GM19467 (cell line): ENCODE measurements around the gene C4orf46.
A peak's percentile ranks its signal among the peaks of the same experiment; 100 is the strongest.
"Not testable (repeated sequence)": the region's sequence is repeated elsewhere in the genome, so short reads cannot be mapped to it uniquely, and the experiment has no call there.

Experiments used
- ATAC-seq: cut with Tn5 transposase; IDR thresholded peaks from one replicate; pipeline ENCODE4 v1.9.1; 2021; ENCODE audit warnings: mild to moderate bottlenecking, moderate library complexity; ENCODE audit not compliant: unreplicated experiment

The C4orf46 gene

DNA sequence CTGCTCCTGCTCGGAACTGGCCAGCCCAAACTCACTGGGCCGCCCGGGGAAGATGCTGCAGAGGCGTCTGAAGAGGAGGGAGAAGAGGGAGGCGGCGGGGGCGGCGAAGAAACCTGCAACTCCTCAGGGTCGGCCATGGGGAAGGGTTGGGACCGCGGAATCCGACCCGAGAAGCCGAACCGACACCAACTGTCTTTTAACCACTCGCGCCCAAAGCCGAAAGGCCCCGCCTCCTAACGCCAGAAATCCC, at the start of gene C4orf46:
Gene C4orf46, minus strand, starts transcription at position 223 of the 250 bp plus-strand sequence. Its CDS starts 86 bp downstream, at position 137.
- no peak for ATAC-seq

DNA sequence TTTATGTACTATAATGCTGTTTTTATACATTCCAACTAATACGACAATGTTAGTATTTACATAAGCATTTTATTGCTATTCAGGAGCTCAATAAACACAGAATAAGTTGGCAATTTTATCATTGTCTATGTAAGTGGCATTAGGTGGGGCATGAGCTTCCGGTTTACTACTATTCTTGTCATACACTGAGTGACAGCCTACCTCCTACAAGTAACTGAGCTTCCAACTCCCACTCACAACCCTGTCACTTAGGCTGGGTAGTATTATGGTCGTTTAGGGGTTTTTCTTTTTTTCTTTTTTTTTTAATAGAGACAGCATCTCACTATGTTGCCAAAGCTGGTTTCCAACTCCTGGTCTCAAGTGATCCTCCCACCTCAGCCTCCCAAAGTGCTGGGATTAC, 44.1 kb upstream of the C4orf46 start:
- ATAC-seq: no peak

DNA sequence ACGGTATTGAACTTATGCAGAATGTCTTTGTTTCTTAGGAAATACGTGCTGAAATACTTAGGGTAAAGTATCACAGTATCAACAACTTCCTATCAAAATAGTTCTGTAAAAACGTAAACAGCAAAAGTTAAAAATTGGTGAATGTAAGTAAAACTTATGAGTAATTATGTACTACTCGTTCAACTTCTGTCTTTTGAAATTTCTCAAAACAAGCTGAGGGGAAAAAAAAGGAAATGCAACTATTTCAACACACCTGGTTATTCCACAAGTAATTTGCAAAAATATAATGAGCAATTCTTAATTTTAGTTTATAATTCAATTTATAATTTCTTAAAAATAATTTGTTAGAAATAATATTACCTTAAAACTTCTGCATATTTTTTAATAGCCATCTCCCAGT, 43.2 kb upstream of the C4orf46 start:
- ATAC-seq: no peak

GRCh38 chr4:158712622-158713021, 40.9 kb upstream of the C4orf46 start:
- ATAC-seq: not testable (repeated sequence)

- ATAC-seq: no peak
These were observed 39.1 kb upstream of the C4orf46 start for GRCh38 chr4:158710814-158711213.

GRCh38 chr4:158704274-158704673, 32.6 kb upstream of the C4orf46 start:
- no peak for ATAC-seq

DNA sequence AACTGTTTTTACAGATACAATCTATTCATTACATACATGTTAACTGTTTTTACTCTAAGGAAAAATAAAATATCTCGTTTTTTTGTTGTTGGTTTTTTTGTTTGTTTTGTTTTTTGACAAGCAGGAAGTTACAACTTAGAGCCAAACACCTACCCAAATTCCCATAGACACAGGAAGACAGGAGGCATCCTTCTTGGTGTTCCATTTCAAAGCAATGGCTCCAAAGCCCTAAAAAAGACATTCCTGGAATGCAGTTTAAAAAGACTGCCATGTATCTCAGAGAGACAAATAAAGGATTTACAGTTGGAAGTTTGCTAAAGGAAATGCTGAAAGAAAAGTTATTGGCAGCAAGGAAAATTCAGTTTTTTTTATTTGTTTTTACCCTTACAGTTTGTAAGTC, 17.1 kb upstream of the C4orf46 start:
- no peak for ATAC-seq

DNA sequence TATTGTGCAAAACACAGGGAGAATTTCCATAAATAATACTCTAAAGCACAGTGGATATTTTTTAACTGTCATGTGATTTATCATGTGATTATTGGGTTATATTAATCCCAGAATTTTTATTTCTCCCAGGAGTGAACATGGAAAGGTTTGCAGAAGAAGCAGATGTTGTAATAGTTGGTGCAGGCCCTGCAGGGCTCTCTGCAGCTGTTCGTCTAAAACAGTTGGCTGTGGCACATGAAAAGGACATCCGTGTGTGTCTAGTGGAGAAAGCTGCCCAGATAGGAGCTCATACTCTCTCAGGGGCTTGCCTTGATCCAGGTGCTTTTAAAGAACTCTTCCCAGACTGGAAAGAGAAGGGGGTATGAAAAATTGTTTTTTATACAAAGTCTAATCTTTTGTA, 10.4 kb upstream of the C4orf46 start:
- no peak for ATAC-seq

GRCh38 chr4:158681629-158682028, 9.9 kb upstream of the C4orf46 start:
- ATAC-seq: no peak

DNA sequence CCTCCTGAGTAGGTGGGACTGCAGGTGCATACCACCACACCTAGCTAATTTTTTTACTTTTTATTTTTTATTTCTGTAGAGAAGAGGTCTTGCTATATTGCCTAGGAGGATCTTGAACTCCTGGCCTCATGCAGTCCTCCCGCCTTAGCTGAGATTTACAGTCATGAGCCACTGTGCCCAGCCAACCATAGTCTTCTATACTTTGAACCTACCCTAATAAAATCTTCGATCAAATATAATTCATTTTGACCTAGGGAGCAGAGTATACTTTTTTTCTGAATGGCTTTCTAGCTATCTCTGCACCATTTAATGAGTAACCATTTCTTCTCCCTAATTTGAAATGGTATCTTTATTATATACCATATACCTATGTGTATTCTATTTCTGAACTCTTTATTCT, 7.1 kb upstream of the C4orf46 start:
- no peak for ATAC-seq

DNA sequence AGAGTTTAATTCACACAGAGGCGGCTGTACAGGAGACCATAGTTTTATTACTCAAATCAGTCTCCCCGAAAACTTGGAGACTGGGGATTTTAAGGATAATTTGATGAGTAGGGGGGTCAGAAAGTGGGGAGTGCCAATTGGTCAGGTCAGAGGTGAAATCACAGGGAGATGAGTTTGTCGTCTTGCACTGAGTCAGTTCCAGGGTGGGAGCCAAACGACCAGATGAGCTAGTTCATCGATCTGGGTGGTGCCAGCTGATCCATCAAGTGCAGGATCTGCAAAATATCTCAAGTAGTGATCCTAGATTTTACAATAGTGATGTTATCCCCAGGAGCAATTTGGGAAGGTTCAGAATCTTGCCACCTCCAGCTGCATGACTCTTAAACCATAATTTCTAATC, 4.4 kb upstream of the C4orf46 start:
- no peak for ATAC-seq

DNA sequence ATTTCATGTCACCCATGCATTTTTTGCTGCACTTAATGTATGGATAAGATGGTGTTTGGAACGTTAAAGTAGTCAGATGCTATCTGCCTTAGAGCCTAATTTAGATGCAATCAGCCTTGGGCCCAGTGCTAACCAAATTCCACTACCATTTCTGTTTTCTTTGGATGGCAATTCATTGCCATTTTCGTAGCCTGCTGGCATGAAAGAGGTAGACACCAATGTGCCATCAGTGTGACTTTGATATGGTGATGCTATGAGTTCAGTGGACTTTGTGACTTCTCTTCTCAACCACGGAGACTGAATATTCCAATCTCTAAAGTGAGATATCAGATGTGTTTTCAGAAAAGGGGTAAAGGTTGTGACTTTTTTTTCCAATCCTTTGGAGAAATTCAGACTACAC, 1.9 kb upstream of the C4orf46 start:
- ATAC-seq: no peak

- ATAC-seq: peak; percentile 88
These were observed 474 bp upstream of the C4orf46 start, which contains the start of gene ETFDH for GRCh38 chr4:158671915-158672806. Gene ETFDH, plus strand, starts transcription at chr4:158672296. Its CDS starts 161 bp downstream, at chr4:158672457.

GRCh38 chr4:158670975-158671664, 567 bp downstream of the C4orf46 start:
- peak; percentile 27 for ATAC-seq

DNA sequence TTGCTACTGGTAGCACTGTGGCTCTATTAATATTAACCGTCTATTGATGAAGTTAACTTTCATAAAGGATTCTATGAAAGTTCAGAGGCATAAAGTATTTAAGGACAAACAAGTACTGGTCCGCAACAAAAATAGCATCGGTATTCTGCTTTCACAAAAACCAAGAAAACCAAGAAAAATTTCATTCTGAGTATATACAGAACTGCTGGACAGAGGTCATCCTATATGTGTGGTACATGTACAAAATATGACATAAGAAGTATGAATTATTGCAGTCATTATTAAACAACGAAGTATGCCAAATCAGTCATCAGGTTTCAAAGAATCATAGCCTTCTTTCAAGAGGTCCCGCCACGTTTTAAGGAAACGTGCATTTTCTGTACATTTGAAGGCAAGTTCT, 2.4 kb downstream of the C4orf46 start:
- no peak for ATAC-seq

DNA sequence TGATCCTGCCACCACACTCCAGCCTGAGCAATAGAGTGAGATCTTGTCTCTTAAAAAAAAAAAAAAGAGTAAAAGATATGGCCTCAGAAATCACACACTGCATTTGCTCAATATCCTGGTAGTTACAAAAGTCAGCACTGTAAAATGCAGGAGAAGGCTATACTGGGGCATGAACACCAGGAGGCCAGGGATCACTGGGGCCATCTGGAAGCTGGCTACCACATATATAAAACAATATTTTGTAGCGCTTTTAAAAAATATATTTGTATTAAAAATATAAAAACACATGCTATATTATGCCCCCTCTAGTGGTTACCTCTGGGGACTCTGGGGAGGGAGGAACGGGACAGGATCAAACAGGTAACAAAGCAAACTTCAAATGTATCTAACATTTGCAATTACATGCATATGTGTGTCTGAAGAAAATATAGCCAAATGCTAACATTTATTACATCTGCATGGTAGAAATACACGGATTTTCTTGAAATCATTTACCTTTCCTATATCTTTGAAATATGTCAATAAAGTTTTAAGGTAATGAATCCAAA, 4.0 kb downstream of the C4orf46 start:
- ATAC-seq: no peak

GRCh38 chr4:158666892-158667291, 4.8 kb downstream of the C4orf46 start:
- no peak for ATAC-seq

DNA sequence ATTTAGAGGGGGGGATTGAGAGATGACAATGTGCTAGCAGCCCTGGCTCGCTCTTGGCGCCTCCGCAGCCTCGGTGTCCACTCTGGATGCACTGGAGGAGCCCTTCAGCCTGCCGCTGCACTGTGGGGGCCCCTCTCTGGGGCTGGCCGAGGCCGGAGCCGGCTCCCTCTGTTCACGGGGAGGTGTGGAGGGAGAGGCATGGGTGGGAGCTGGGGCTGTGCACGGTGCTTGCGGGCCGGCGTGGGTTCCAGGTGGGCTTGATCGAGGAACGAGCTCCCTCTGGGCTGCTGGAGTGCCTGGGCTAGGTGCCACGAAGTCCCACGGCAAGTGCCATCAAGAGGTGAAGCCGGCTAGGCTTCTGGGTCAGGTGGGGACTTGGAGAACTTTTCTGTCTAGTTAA, 6.9 kb downstream of the C4orf46 start:
- no peak for ATAC-seq

GRCh38 chr4:158663707-158664625, 7.7 kb downstream of the C4orf46 start:
- ATAC-seq: not testable (repeated sequence)

- not testable (repeated sequence) for ATAC-seq
These were observed 8.4 kb downstream of the C4orf46 start for GRCh38 chr4:158663255-158663654.

- no peak for ATAC-seq
These were observed 14.4 kb downstream of the C4orf46 start for GRCh38 chr4:158657291-158657690.
